Lower leg skin (tissue), 3 donors: ENCODE measurements around the gene ORM2.
"Not testable (repeated sequence)": the region's sequence is repeated elsewhere in the genome, so short reads cannot be mapped to it uniquely, and the experiment has no call there.

Experiments
- POLR2A ChIP-seq, 2 donors: fragments of 450-650 bp; IDR thresholded peaks; one replicate each; pipeline ENCODE4 v1.6.1; 2016 to 2017; ENCODE audit warnings: antibody characterized with exemption in 2 of 2, mild to moderate bottlenecking in 1 of 2, moderate library complexity in 1 of 2
- TF ChIP-seq, protein P1 (sequence below), 3 donors: fragments of 450-650 bp; IDR thresholded peaks; one replicate each; pipeline ENCODE4 v1.5.1; 2016; ENCODE audit warnings: antibody characterized with exemption in 3 of 3, mild to moderate bottlenecking in 3 of 3, moderate library complexity in 2 of 3

DNA sequence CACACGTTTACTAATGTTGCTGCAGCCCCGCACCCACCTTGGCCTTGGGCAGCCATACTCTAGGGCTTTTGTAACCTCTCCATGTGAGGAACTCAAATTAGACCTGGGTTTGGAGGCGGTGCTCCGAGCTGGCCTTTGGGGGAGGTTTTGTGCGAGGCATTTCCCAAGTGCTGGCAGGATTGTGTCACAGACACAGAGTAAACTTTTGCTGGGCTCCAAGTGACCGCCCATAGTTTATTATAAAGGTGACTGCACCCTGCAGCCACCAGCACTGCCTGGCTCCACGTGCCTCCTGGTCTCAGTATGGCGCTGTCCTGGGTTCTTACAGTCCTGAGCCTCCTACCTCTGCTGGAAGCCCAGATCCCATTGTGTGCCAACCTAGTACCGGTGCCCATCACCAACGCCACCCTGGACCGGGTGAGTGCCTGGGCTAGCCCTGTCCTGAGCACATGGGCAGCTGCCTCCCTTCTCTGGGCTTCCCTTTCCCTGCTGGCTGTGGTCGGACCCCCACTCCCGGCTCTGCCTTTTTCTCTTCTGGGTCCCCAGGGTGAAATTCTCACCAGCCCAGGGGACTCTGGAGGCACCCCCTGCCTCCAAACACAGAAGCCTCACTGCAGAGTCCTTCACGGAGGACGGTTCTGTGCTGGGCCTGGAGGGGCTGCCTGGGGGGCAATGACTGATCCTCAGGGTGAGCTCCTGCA lies 6.7 kb upstream of the ORM2 start, which contains the start of gene ORM1:
- TF ChIP-seq, protein P1, sequence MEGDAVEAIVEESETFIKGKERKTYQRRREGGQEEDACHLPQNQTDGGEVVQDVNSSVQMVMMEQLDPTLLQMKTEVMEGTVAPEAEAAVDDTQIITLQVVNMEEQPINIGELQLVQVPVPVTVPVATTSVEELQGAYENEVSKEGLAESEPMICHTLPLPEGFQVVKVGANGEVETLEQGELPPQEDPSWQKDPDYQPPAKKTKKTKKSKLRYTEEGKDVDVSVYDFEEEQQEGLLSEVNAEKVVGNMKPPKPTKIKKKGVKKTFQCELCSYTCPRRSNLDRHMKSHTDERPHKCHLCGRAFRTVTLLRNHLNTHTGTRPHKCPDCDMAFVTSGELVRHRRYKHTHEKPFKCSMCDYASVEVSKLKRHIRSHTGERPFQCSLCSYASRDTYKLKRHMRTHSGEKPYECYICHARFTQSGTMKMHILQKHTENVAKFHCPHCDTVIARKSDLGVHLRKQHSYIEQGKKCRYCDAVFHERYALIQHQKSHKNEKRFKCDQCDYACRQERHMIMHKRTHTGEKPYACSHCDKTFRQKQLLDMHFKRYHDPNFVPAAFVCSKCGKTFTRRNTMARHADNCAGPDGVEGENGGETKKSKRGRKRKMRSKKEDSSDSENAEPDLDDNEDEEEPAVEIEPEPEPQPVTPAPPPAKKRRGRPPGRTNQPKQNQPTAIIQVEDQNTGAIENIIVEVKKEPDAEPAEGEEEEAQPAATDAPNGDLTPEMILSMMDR (IDR thresholded peaks at IDR 0.05), result not testable (repeated sequence)
- not testable (repeated sequence) for TF ChIP-seq POLR2A (IDR thresholded peaks at IDR 0.05)
